Measurements from ENCODE around the gene MAP7. TPM values are rescaled to one million over a fixed set of nuclear protein-coding genes. Genes with fewer than 3 reads are reported as not detected.

Gene MAP7
- total and polyA plus RNA-seq, 2 experiments from 2014 or later: 44.7 to 49.2 TPM

- no peaks in the 10 kb centered on the region for H3K27me3 ChIP-seq (ENCODE audit: insufficient read depth)
- Mint-ChIP-seq H3K4me1 (peaks cover 24% of the 10 kb centered on the region), H3K27me3 (ENCODE audit: insufficient read depth, low read depth, poor library complexity) (peaks cover 5% of the 10 kb centered on the region), H3K27ac (no peak overlapping the region), H3K9me3 (no peaks in the 10 kb centered on the region), H3K36me3 (ENCODE audit: low read depth) (no peaks in the 10 kb centered on the region), H3K4me3 (no peak overlapping the region)
- no peak overlapping the region for H2AFZ ChIP-seq
- H3K4me3 ChIP-seq: no peak overlapping the region
- H4K20me1 ChIP-seq (replicated peaks; ENCODE audit: insufficient read depth): no peaks in the 10 kb centered on the region
- H3K27ac ChIP-seq (ENCODE audit: low read depth): no peak overlapping the region
- no peak for TF ChIP-seq ZNF331 (CRISPR knock-in tag; IDR thresholded peaks at IDR 0.05; ENCODE audit: low read depth)
- no peak for TF ChIP-seq ZNF462 (CRISPR knock-in tag; IDR thresholded peaks at IDR 0.05)
- no peak for TF ChIP-seq EZH2phosphoT487 (IDR thresholded peaks at IDR 0.05; ENCODE audit: unreplicated experiment)
- TF ChIP-seq NANOG (IDR thresholded peaks at IDR 0.05; ENCODE audit: borderline replicate concordance): no peak
- TF ChIP-seq STAT1 (IDR thresholded peaks at IDR 0.05; ENCODE audit: unreplicated experiment): no peak
- no peak for TF ChIP-seq POLR2AphosphoS5 (IDR thresholded peaks at IDR 0.05; ENCODE audit: low read depth)
- TF ChIP-seq ZNF114 (CRISPR knock-in tag; IDR thresholded peaks at IDR 0.05): no peak
- TF ChIP-seq EZH2 (IDR thresholded peaks at IDR 0.05; ENCODE audit: low read depth, unreplicated experiment): no peak
- TF ChIP-seq CTCF (conservative IDR thresholded peaks at IDR 0.05; ENCODE audit: low read depth in 2 of 2): no peak
- TF ChIP-seq REST (IDR thresholded peaks at IDR 0.05; ENCODE audit: unreplicated experiment): no peak
- no peak for TF ChIP-seq ETS1 (IDR thresholded peaks at IDR 0.05)
- no peak for TF ChIP-seq JUNB (IDR thresholded peaks at IDR 0.05; ENCODE audit: unreplicated experiment)
- TF ChIP-seq CREB1 (CRISPR knock-in tag; IDR thresholded peaks at IDR 0.05; ENCODE audit: low read depth): no peak
- no peak overlapping the region for H3K4me2 ChIP-seq
- 0 out of 2 replicates have a peak, but pooled peaks cover 2% of the 10 kb centered on the region for H3F3A ChIP-seq (replicated peaks; ENCODE audit: low read depth)
- H3K79me2 ChIP-seq (replicated peaks; ENCODE audit: insufficient read depth): no peaks in the 10 kb centered on the region
- no peaks in the 10 kb centered on the region for H3K9me2 ChIP-seq (ENCODE audit: insufficient read depth)
- no peak; the same call in 2 of the 3 replicates for ATAC-seq
- no peak for DNase-seq (ENCODE audit: low spot score)
- no peaks in the 10 kb centered on the region for H3K36me3 ChIP-seq (ENCODE audit: insufficient read depth)
- peaks cover 13% of the 10 kb centered on the region for H3K4me1 ChIP-seq (ENCODE audit: insufficient read depth)
Observed at GRCh38 chr6:136334465-136334846, 215.8 kb downstream of the MAP7 start.
